Measurements from ENCODE around the gene BNC1.
"Not testable (repeated sequence)": the region's sequence is repeated elsewhere in the genome, so short reads cannot be mapped to it uniquely, and the experiment has no call there.

The BNC1 gene

GRCh38 chr15:83250781-83251180 is 33.7 kb downstream of the BNC1 start:
- no peak overlapping the region for H3K4me3 ChIP-seq (replicated peaks; ENCODE audit: low read depth, low read length)
- DNase-seq (ENCODE audit: extremely low read depth, low read depth) = no peak
- no peak for TF ChIP-seq CTCF (IDR thresholded peaks at IDR 0.05; ENCODE audit: low read depth, low read length, missing control alignments)

GRCh38 chr15:83249030-83249343 is 35.5 kb downstream of the BNC1 start:
- DNase-seq (ENCODE audit: extremely low read depth, low read depth) = no peak
- no peak overlapping the region for H3K4me3 ChIP-seq (replicated peaks; ENCODE audit: low read depth, low read length)
- no peak for TF ChIP-seq CTCF (IDR thresholded peaks at IDR 0.05; ENCODE audit: low read depth, low read length, missing control alignments)

GRCh38 chr15:83248151-83249029 is 36.1 kb downstream of the BNC1 start:
- DNase-seq (ENCODE audit: extremely low read depth, low read depth) = peak; percentile 59
- TF ChIP-seq CTCF (IDR thresholded peaks at IDR 0.05; ENCODE audit: low read depth, low read length, missing control alignments) = peak; percentile 73
- no peak overlapping the region for H3K4me3 ChIP-seq (replicated peaks; ENCODE audit: low read depth, low read length)

GRCh38 chr15:83243634-83244033 is 40.8 kb downstream of the BNC1 start:
- TF ChIP-seq CTCF (IDR thresholded peaks at IDR 0.05; ENCODE audit: low read depth, low read length, missing control alignments) = no peak
- no peak overlapping the region for H3K4me3 ChIP-seq (replicated peaks; ENCODE audit: low read depth, low read length)
- no peak for DNase-seq (ENCODE audit: extremely low read depth, low read depth)

- no peak for TF ChIP-seq CTCF (IDR thresholded peaks at IDR 0.05; ENCODE audit: low read depth, low read length, missing control alignments)
- no peak overlapping the region for H3K4me3 ChIP-seq (replicated peaks; ENCODE audit: low read depth, low read length)
- DNase-seq (ENCODE audit: extremely low read depth, low read depth) = no peak
Measured at GRCh38 chr15:83230242-83230641, 54.2 kb downstream of the BNC1 start.

GRCh38 chr15:83225449-83225848 is 59.0 kb downstream of the BNC1 start:
- H3K4me3 ChIP-seq (replicated peaks; ENCODE audit: low read depth, low read length) = no peak overlapping the region
- TF ChIP-seq CTCF (IDR thresholded peaks at IDR 0.05; ENCODE audit: low read depth, low read length, missing control alignments) = no peak
- no peak for DNase-seq (ENCODE audit: extremely low read depth, low read depth)

- H3K4me3 ChIP-seq (replicated peaks; ENCODE audit: low read depth, low read length); DNase-seq (ENCODE audit: extremely low read depth, low read depth): not testable (repeated sequence)
Measured at GRCh38 chr15:83221781-83222180, 62.7 kb downstream of the BNC1 start.
